DMS53 treated with DMSO at 0.1 percent for 48 hours (cell line): ENCODE data around the gene MRPL19.
"Not testable (repeated sequence)": the region's sequence is repeated elsewhere in the genome, so short reads cannot be mapped to it uniquely, and the experiment has no call there.

Source experiments
- DNase-seq: peaks from one replicate; lab custom pipeline; 2025; ENCODE audit not compliant: unreplicated experiment; lab: John Stamatoyannopoulos, UW

The MRPL19 gene

GRCh38 chr2:75657798-75658197, 11.2 kb downstream of the MRPL19 start:
- DNase-seq, result no peak

GRCh38 chr2:75666911-75667310, 20.3 kb downstream of the MRPL19 start:
- no peak for DNase-seq

GRCh38 chr2:75667884-75668283, 21.3 kb downstream of the MRPL19 start:
- DNase-seq, result no peak

GRCh38 chr2:75675423-75675822, 28.8 kb downstream of the MRPL19 start:
- not testable (repeated sequence) for DNase-seq

- no peak for DNase-seq
Measured at GRCh38 chr2:75675908-75676307, 29.3 kb downstream of the MRPL19 start.

- DNase-seq, result no peak
Measured at GRCh38 chr2:75676464-75676863, 29.9 kb downstream of the MRPL19 start.

GRCh38 chr2:75679556-75679955, 33.0 kb downstream of the MRPL19 start:
- DNase-seq, result no peak

- no peak for DNase-seq
Measured at GRCh38 chr2:75680402-75680801, 33.8 kb downstream of the MRPL19 start.

- DNase-seq, result not testable (repeated sequence)
Measured at GRCh38 chr2:75683430-75683829, 36.8 kb downstream of the MRPL19 start.

- no peak for DNase-seq
Measured at GRCh38 chr2:75688196-75688595, 41.6 kb downstream of the MRPL19 start.

GRCh38 chr2:75698918-75699317, 52.3 kb downstream of the MRPL19 start:
- no peak for DNase-seq

- DNase-seq, result no peak
Measured at GRCh38 chr2:75702593-75702992, 56.0 kb downstream of the MRPL19 start.

- DNase-seq, result no peak
Measured at GRCh38 chr2:75703589-75704287, 57.2 kb downstream of the MRPL19 start.

- no peak for DNase-seq
Measured at GRCh38 chr2:75705921-75706320, 59.3 kb downstream of the MRPL19 start.

GRCh38 chr2:75707901-75708300, 61.3 kb downstream of the MRPL19 start:
- DNase-seq, result no peak

GRCh38 chr2:75709297-75709696, 62.7 kb downstream of the MRPL19 start:
- DNase-seq, result no peak

- DNase-seq, result peak; percentile 46
Measured at GRCh38 chr2:75710220-75710576, 63.6 kb downstream of the MRPL19 start.

- DNase-seq, result peak; percentile 81
Measured at GRCh38 chr2:75710577-75711253, 64.1 kb downstream of the MRPL19 start, which contains the start of gene GCFC2. Gene GCFC2 (minus strand): TSS chr2:75710915. CDS start chr2:75710855, 60 bp downstream.

- not testable (repeated sequence) for DNase-seq
Measured at GRCh38 chr2:75711590-75711989, 65.0 kb downstream of the MRPL19 start.

GRCh38 chr2:75716406-75716805, 69.8 kb downstream of the MRPL19 start:
- DNase-seq, result no peak

- DNase-seq, result no peak
Measured at GRCh38 chr2:75719616-75720015, 73.0 kb downstream of the MRPL19 start.

GRCh38 chr2:75720525-75720924, 73.9 kb downstream of the MRPL19 start:
- DNase-seq, result no peak

- DNase-seq, result no peak
Measured at GRCh38 chr2:75722687-75723086, 76.1 kb downstream of the MRPL19 start.
